Spleen (tissue), 13 donors: ENCODE measurements around the gene IFI35. TPM values are rescaled to one million over a fixed set of nuclear protein-coding genes. Genes with fewer than 3 reads are reported as not detected.

Experiments used
- DNase-seq: peaks from one replicate; pipeline ENCODE4 v3.0.0-alpha.2; 2020
- H3K27ac ChIP-seq, 8 donors: fragments of 200-600 bp; sonication (generic) in 7 of 8; 1 replicate in 4 of 8; 2 replicates in 4 of 8; pipeline versions ENCODE4 v1.5.0 to v1.8.0; 2016 to 2021; ENCODE audit warnings: inconsistent platforms in 4 of 8, mild to moderate bottlenecking in 4 of 8, moderate library complexity in 1 of 8
- H3K27me3 ChIP-seq, 7 donors: fragments of 200-600 bp; sonication (generic) in 6 of 7; replicated peaks in 1 of 7; 1 replicate in 4 of 7; 2 replicates in 3 of 7; pipeline versions ENCODE4 v1.5.0 to v1.8.0; 2016 to 2021; ENCODE audit warnings: inconsistent platforms in 3 of 7, mild to moderate bottlenecking in 1 of 7
- H3K36me3 ChIP-seq, 6 donors: fragments of 200-600 bp; sonication (generic) in 5 of 6; 1 replicate in 4 of 6; 2 replicates in 2 of 6; pipeline versions ENCODE4 v1.5.0 to v1.8.0; 2016 to 2021; ENCODE audit warnings: inconsistent platforms in 2 of 6
- H3K4me1 ChIP-seq, 6 donors: fragments of 200-600 bp; sonication (generic) in 5 of 6; 1 replicate in 3 of 6; 2 replicates in 3 of 6; pipeline versions ENCODE4 v1.5.0 to v1.8.0; 2016 to 2021; ENCODE audit warnings: inconsistent platforms in 3 of 6
- H3K4me3 ChIP-seq, 8 donors: fragments of 200-600 bp; sonication (generic) in 7 of 8; 1 replicate in 4 of 8; 2 replicates in 4 of 8; pipeline versions ENCODE4 v1.5.0 to v1.8.0; 2016 to 2021; ENCODE audit warnings: inconsistent platforms in 4 of 8, mild to moderate bottlenecking in 4 of 8, moderate library complexity in 2 of 8
- H3K9me3 ChIP-seq, 8 donors: fragments of 200-600 bp; sonication (generic) in 7 of 8; 1 replicate in 4 of 8; 2 replicates in 4 of 8; pipeline versions ENCODE4 v1.5.0 to v1.8.0; 2016 to 2021; ENCODE audit warnings: inconsistent platforms in 4 of 8
- CTCF ChIP-seq, 11 experiments: fragments of 200-600 bp in 7 of 11; fragments of 450-650 bp in 4 of 11; sonication (generic) in 4 of 11; IDR thresholded peaks in 8 of 11; conservative IDR thresholded peaks in 3 of 11; 1 replicate in 7 of 11; 2 replicates in 4 of 11; pipeline versions ENCODE4 v1.4.0 to v1.8.0; 2016 to 2021; ENCODE audit warnings: antibody characterized with exemption in 11 of 11, inconsistent platforms in 4 of 11, mild to moderate bottlenecking in 1 of 11
- POLR2A ChIP-seq, 3 donors: fragments of 450-650 bp; IDR thresholded peaks; one replicate each; pipeline ENCODE4 v1.5.1; 2017; ENCODE audit warnings: antibody characterized with exemption in 3 of 3, mild to moderate bottlenecking in 1 of 3
- POLR2AphosphoS5 ChIP-seq, 3 donors: sonication (generic); formaldehyde crosslinking; IDR thresholded peaks; one replicate each; pipeline ENCODE4 v1.5.1; 2017; ENCODE audit warnings: antibody characterized with exemption in 3 of 3
- WGBS, 5 donors: extraction: QIAGEN DNeasy Blood & Tissue Kit in 3 of 5; methylation state at CpG; one replicate each; pipeline versions ENCODE4 v1.1.5 to v1.1.7; 2013 to 2018; 5-methylcytosine and 5-hydroxymethylcytosine counted together
- intact Hi-C: fragments of 100-400 bp; cut with DNase I; formaldehyde crosslinking; loops from one replicate; pipeline ENCODE4 v1.15.0; 2023; ENCODE audit warnings: low total_unique reads
- long read RNA-seq, 2 donors: transcript quantifications; one replicate each; lab custom pipeline, GENCODE V29; 2026
- polyA plus RNA-seq, 3 donors: library from polyadenylated mRNA; stranded (reverse); fragments of 200-250 nt; gene quantifications; one replicate each; pipeline ENCODE4 v1.2.1, GENCODE V29; 2013
- total RNA-seq, 7 donors: library from RNA; depleted of rRNA in 3 of 7; stranded (reverse); fragments of >200 nt in 3 of 7; fragmentation: NEBNext Ultra II Directional in 4 of 7; extraction: Animal tissue kit (Norgen Biotek cat#: 25700) in 4 of 7; gene quantifications; one replicate each; pipeline versions ENCODE4 v1.1.0 to v1.2.1, GENCODE V29; 2016 to 2021
- donor health status: healthy with polysubstance abuse.
- donor health status: DM: no; HTN: no; CAD: no; lungs with moderate emphysema.
- donor health status: DM: no; HTN: no; CAD: no.
- donor health status: Bipolar disorder and iron deficiency.
- donor health status: healthy.
- donor health status: DM: no; HTN: no; CAD: no.
- donor health status: DM: yes; HTN: yes; CAD: no.

IFI35 gene
- total RNA-seq (10 to 100 TPM; 45.5 to 63.3 (median 51.9) TPM), polyA plus RNA-seq (10 to 100 TPM; 38.0 to 64.8 (median 40.6) TPM)
- long read RNA-seq, donor 1, transcript IFI35-204 (7 exons, 1,232 nt), result major isoform, 12 of 40 reads
- long read RNA-seq, donor 1, transcript IFI35-203 (7 exons, 1,241 nt), result minor isoform, 7 of 40 reads
- long read RNA-seq, donor 1, partial matches to known transcripts, result 21 of 40 reads
- long read RNA-seq, donor 1, other reads (novel, unspliced or antisense), result 0 of 40 reads
- long read RNA-seq, donor 2, transcript IFI35-203 (7 exons, 1,241 nt), result major isoform, 6 of 24 reads
- long read RNA-seq, donor 2, partial matches to known transcripts, result 14 of 24 reads
- long read RNA-seq, donor 2, other reads (novel, unspliced or antisense), result 0 of 24 reads

- peaks cover 0 to 53% (median 26%) of the 10 kb centered on the region in 6 donors for H3K36me3 ChIP-seq
- peak within 1 kb of the TSS; percentile 44 to 73 (median 61) for H3K4me3 ChIP-seq
- 23 to 28% (median 25%) methylated on average over 18 of the region's 18 CpGs for WGBS, 5 donors
- TF ChIP-seq CTCF (IDR thresholded peaks at IDR 0.05 in 8 of 11, conservative IDR thresholded peaks at IDR 0.05 in 3 of 11) (peak; percentile 25 to 75 (median 57)), POLR2AphosphoS5 (IDR thresholded peaks at IDR 0.05) (peak; percentile 74 to 88 (median 84)), POLR2A (IDR thresholded peaks at IDR 0.05) (peak in 1 of 3 donors; percentile 54)
- peaks cover 17 to 80% (median 61%) of the 10 kb centered on the region in 6 donors for H3K4me1 ChIP-seq
- no peaks in the 10 kb centered on the region for H3K9me3 ChIP-seq
- no peaks in the 10 kb centered on the region for H3K27me3 ChIP-seq
- intact Hi-C loops, result no loop called here
- H3K27ac ChIP-seq, result peak within 1 kb of the TSS; percentile 87 to 98 (median 92)
- peak; percentile 95 for DNase-seq
These were observed at the start of gene IFI35 for GRCh38 chr17:43006639-43007551. Gene IFI35 (plus strand): TSS chr17:43006784. CDS start chr17:43006948, 164 bp downstream.

GRCh38 chr17:42964161-42964932 lies 42.2 kb upstream of the IFI35 start, which contains the start of gene AARSD1:
Gene AARSD1 (minus strand): TSS chr17:42964454. CDS start chr17:42964440, 14 bp downstream.
- H3K4me3 ChIP-seq, result peak within 1 kb of the TSS; percentile 62 to 94 (median 70)

GRCh38 chr17:42967925-42968324 lies 38.7 kb upstream of the IFI35 start:
- Histone ChIP-seq H3K4me3 (no peak overlapping the region), H3K4me1 (peaks cover 9 to 28% (median 19%) of the 10 kb centered on the region in 6 donors), H3K27me3 (no peaks in the 10 kb centered on the region), H3K36me3 (peaks cover 0 to under 1% (median 0%) of the 10 kb centered on the region in 6 donors), H3K9me3 (no peaks in the 10 kb centered on the region), H3K27ac (no peak overlapping the region)
- WGBS, 5 donors, result 82 to 95% (median 88%) methylated on average over 1 of the region's 1 CpG
- TF ChIP-seq CTCF (IDR thresholded peaks at IDR 0.05 in 8 of 11, conservative IDR thresholded peaks at IDR 0.05 in 3 of 11), result no peak
- TF ChIP-seq POLR2A (IDR thresholded peaks at IDR 0.05), result no peak
- intact Hi-C loops, result no loop called here
- no peak for DNase-seq

More at GRCh38 chr17:42964161-42964932, 42.2 kb upstream of the IFI35 start, which contains the start of gene AARSD1:
- Histone ChIP-seq H3K4me1 (peaks cover 9 to 36% (median 24%) of the 10 kb centered on the region in 6 donors), H3K36me3 (peaks cover 0 to 36% (median 31%) of the 10 kb centered on the region in 6 donors), H3K9me3 (no peaks in the 10 kb centered on the region), H3K27me3 (no peaks in the 10 kb centered on the region), H3K27ac (peak within 1 kb of the TSS; percentile 75 to 90 (median 86))
- intact Hi-C loops, result no loop called here
- WGBS, 5 donors, result 1 to 3% (median 1%) methylated on average over 41 to 43 of the region's 43 CpGs
- peak; percentile 97 for DNase-seq
- no peak for TF ChIP-seq CTCF (IDR thresholded peaks at IDR 0.05 in 8 of 11, conservative IDR thresholded peaks at IDR 0.05 in 3 of 11)
- peak in 2 of 3 donors; percentile 56 to 75 for TF ChIP-seq POLR2A (IDR thresholded peaks at IDR 0.05)
- peak; percentile 97 to 99 (median 99) for TF ChIP-seq POLR2AphosphoS5 (IDR thresholded peaks at IDR 0.05)
